H9 (cell line): ENCODE measurements around the gene FXYD4. TPM values are rescaled to one million over a fixed set of nuclear protein-coding genes. Genes with fewer than 3 reads are reported as not detected.
A peak's percentile ranks its signal among the peaks of the same experiment; 100 is the strongest.

Source experiments
- DNase-seq: peaks from one replicate; pipeline ENCODE4 v3.0.0-alpha.2; 2017
- H2AFZ ChIP-seq: one replicate; pipeline ENCODE4 v1.6.1; 2013; ENCODE audit warnings: mild to moderate bottlenecking, low read length, control low read depth, moderate library complexity
- H2AK5ac ChIP-seq: 2 replicates; pipeline ENCODE4 v1.6.1; 2013; ENCODE audit warnings: low read length, control low read depth, mixed read lengths; ENCODE audit not compliant: insufficient read length
- H2BK120ac ChIP-seq: one replicate; pipeline ENCODE4 v1.6.1; 2013; ENCODE audit warnings: low read depth, mild to moderate bottlenecking, low read length, control low read depth, inconsistent platforms; ENCODE audit not compliant: poor library complexity, severe bottlenecking
- H2BK12ac ChIP-seq: 2 replicates; pipeline ENCODE4 v1.6.1; 2013; ENCODE audit warnings: low read length, control low read depth, mixed read lengths, low read depth; ENCODE audit not compliant: insufficient read length
- H2BK15ac ChIP-seq: 2 replicates; pipeline ENCODE4 v1.6.1; 2013; ENCODE audit warnings: low read depth, low read length, control low read depth
- H2BK20ac ChIP-seq: one replicate; pipeline ENCODE4 v1.6.1; 2013; ENCODE audit warnings: low read depth, mild to moderate bottlenecking, low read length, control low read depth, inconsistent platforms; ENCODE audit not compliant: poor library complexity, severe bottlenecking
- H2BK5ac ChIP-seq: 2 replicates; pipeline ENCODE4 v1.6.1; 2013; ENCODE audit warnings: low read length, control low read depth, mixed read lengths; ENCODE audit not compliant: insufficient read length
- H3K14ac ChIP-seq: 2 replicates; pipeline ENCODE4 v1.6.1; 2013; ENCODE audit warnings: low read length, control low read depth; ENCODE audit not compliant: insufficient read depth
- H3K18ac ChIP-seq: 2 replicates; pipeline ENCODE4 v1.6.1; 2013; ENCODE audit warnings: low read depth, mild to moderate bottlenecking, mixed read lengths, low read length, control low read depth; ENCODE audit not compliant: insufficient read length
- H3K23ac ChIP-seq: 2 replicates; pipeline ENCODE4 v1.6.1; 2013; ENCODE audit warnings: low read length, control low read depth, mixed read lengths, low read depth; ENCODE audit not compliant: insufficient read length
- H3K23me2 ChIP-seq: 2 replicates; pipeline ENCODE4 v1.6.1; 2013; ENCODE audit warnings: low read depth, mild to moderate bottlenecking, mixed read lengths, low read length, control low read depth; ENCODE audit not compliant: insufficient read length, poor library complexity, severe bottlenecking
- H3K27ac ChIP-seq: 2 replicates; pipeline ENCODE4 v1.5.1; 2013; ENCODE audit warnings: low read length, control low read depth, mixed read lengths, low read depth; ENCODE audit not compliant: insufficient read length
- H3K27me3 ChIP-seq: 2 replicates; pipeline ENCODE4 v1.6.1; 2013; ENCODE audit warnings: low read length, control low read depth, inconsistent platforms; ENCODE audit not compliant: insufficient read depth
- H3K4ac ChIP-seq: 2 replicates; pipeline ENCODE4 v1.6.1; 2013; ENCODE audit warnings: low read depth, mild to moderate bottlenecking, control low read depth, inconsistent platforms, low read length, moderate library complexity
- H3K4me1 ChIP-seq: 2 replicates; pipeline ENCODE4 v1.6.1; 2013; ENCODE audit warnings: low read length, control low read depth, inconsistent platforms; ENCODE audit not compliant: insufficient read depth
- H3K4me2 ChIP-seq: 2 replicates; pipeline ENCODE4 v1.6.1; 2013; ENCODE audit warnings: low read length, control low read depth, mixed read lengths; ENCODE audit not compliant: insufficient read length, insufficient read depth
- H3K56ac ChIP-seq: 2 replicates; pipeline ENCODE4 v1.6.1; 2013; ENCODE audit warnings: low read depth, mild to moderate bottlenecking, mixed read lengths, low read length, control low read depth; ENCODE audit not compliant: insufficient read length
- H3K79me1 ChIP-seq: 2 replicates; pipeline ENCODE4 v1.6.1; 2013; ENCODE audit warnings: low read depth, mild to moderate bottlenecking, moderate library complexity, low read length, control low read depth, inconsistent platforms; ENCODE audit not compliant: insufficient read depth, poor library complexity, severe bottlenecking
- H3K79me2 ChIP-seq: 2 replicates; pipeline ENCODE4 v1.6.1; 2013; ENCODE audit warnings: low read length, control low read depth, inconsistent platforms; ENCODE audit not compliant: insufficient read depth
- H3K9ac ChIP-seq: 2 replicates; pipeline ENCODE4 v1.6.1; 2013; ENCODE audit warnings: low read length, control low read depth, mixed read lengths; ENCODE audit not compliant: insufficient read length; ENCODE audit errors: extremely low read depth
- H3K9me3 ChIP-seq: one replicate; pipeline ENCODE4 v1.6.1; 2013; ENCODE audit warnings: low read depth, low read length, inconsistent platforms; ENCODE audit not compliant: control insufficient read depth
- H3T11ph ChIP-seq: one replicate; pipeline ENCODE4 v1.6.1; 2013; ENCODE audit warnings: mild to moderate bottlenecking, low read length, control low read depth, inconsistent platforms
- H4K20me1 ChIP-seq: one replicate; pipeline ENCODE4 v1.6.1; 2013; ENCODE audit not compliant: control insufficient read depth, insufficient read length, insufficient read depth
- H4K5ac ChIP-seq: 2 replicates; pipeline ENCODE4 v1.6.1; 2013; ENCODE audit warnings: low read depth, mild to moderate bottlenecking, mixed read lengths, low read length, control low read depth; ENCODE audit not compliant: insufficient read length
- H4K8ac ChIP-seq: replicated peaks from 2 replicates; pipeline ENCODE4 v1.6.1; 2013; ENCODE audit warnings: low read length, control low read depth, mixed read lengths, low read depth; ENCODE audit not compliant: insufficient read length
- H4K91ac ChIP-seq: 2 replicates; pipeline ENCODE4 v1.6.1; 2013; ENCODE audit warnings: low read depth, mild to moderate bottlenecking, moderate library complexity, mixed read lengths, low read length, control low read depth; ENCODE audit not compliant: insufficient read length
- H3K27ac Mint-ChIP-seq, 3 experiments: 2 replicates in 2 of 3; 3 replicates in 1 of 3; pipeline ENCODE4 v1.8.0; 2020 to 2021; ENCODE audit warnings: mixed read lengths in 3 of 3, mild to moderate bottlenecking in 1 of 3, moderate library complexity in 1 of 3
- H3K27me3 Mint-ChIP-seq: 2 replicates; pipeline ENCODE4 v1.8.0; 2021; ENCODE audit warnings: low read depth, mild to moderate bottlenecking, moderate library complexity, mixed read lengths
- H3K36me3 Mint-ChIP-seq, 3 experiments: 2 replicates in 2 of 3; 3 replicates in 1 of 3; pipeline ENCODE4 v1.8.0; 2020 to 2021; ENCODE audit warnings: low read depth in 3 of 3, mixed read lengths in 3 of 3; ENCODE audit not compliant: insufficient read depth in 1 of 3
- H3K4me1 Mint-ChIP-seq, 2 experiments: 2 replicates each; pipeline ENCODE4 v1.8.0; 2020; ENCODE audit warnings: mixed read lengths in 2 of 2
- H3K4me3 Mint-ChIP-seq, 2 experiments: 2 replicates in 1 of 2; 3 replicates in 1 of 2; pipeline ENCODE4 v1.8.0; 2020 to 2021; ENCODE audit warnings: mild to moderate bottlenecking in 2 of 2, mixed read lengths in 2 of 2, moderate library complexity in 1 of 2
- H3K9me3 Mint-ChIP-seq, 2 experiments: 2 replicates in 1 of 2; 3 replicates in 1 of 2; pipeline ENCODE4 v1.8.0; 2020; ENCODE audit warnings: mild to moderate bottlenecking in 2 of 2, mixed read lengths in 2 of 2, moderate library complexity in 1 of 2
- WGBS: extraction: QIAGEN DNeasy Blood & Tissue Kit; methylation state at CpG from one replicate; pipeline ENCODE4 v1.1.7; 2013; ENCODE audit warnings: missing lambda C conversion rate, low lambda C conversion rate, mixed read lengths; ENCODE audit not compliant: insufficient read length; ENCODE audit errors: extremely low coverage; 5-methylcytosine and 5-hydroxymethylcytosine counted together
- total RNA-seq: library from RNA; stranded (reverse); gene quantifications from 2 replicates; pipeline ENCODE4 v1.2.1, GENCODE V29; 2021
- TF ChIP-seq, protein P1 (sequence below): fragments of 200-600 bp; sonication (generic); conservative IDR thresholded peaks from 3 replicates; pipeline ENCODE4 v1.8.0; 2021; ENCODE audit warnings: antibody characterized with exemption, mild to moderate bottlenecking

The FXYD4 gene
- total RNA-seq, 1 experiment from 2014 or later: not detected

DNA sequence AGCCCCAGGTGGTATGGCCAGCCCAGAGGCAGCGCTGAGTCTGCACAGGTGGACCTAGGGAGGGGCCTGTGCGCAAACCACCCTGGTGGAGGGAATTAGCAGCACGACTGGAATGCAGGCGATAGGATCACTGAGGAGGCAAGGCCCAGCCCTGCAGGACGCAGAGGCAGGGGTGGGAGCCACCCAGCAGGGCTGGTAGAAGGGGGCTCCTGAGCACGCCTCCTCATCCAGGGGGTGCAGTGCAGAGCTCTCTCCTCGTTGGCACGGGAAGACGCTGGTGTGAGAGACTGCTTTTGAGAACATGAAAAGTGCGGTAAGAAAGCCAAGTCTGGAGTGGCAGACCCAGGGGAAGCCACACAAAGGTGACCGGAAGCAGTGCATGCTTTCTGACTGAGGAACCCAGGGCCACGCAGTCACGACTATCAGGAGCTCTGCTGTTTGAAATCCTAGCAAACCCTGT lies 6.0 kb downstream of the FXYD4 start:
- Histone ChIP-seq H2BK20ac (no peak overlapping the region), H3K23me2 (no peaks in the 10 kb centered on the region)
- no peaks in the 10 kb centered on the region for H3K36me3 Mint-ChIP-seq

More for the DNA sequence above, 6.0 kb downstream of the FXYD4 start:
- H3K27me3 Mint-ChIP-seq: peaks cover 8% of the 10 kb centered on the region
- no peak overlapping the region for H2BK15ac ChIP-seq
- DNase-seq: peak; percentile 87
- no peak overlapping the region for H3K27ac ChIP-seq
- no peak overlapping the region for H3K56ac ChIP-seq
- no peak overlapping the region for H3K9ac ChIP-seq
- no peaks in the 10 kb centered on the region for H3K79me1 ChIP-seq
- no peak overlapping the region for H4K8ac ChIP-seq
- H3K27ac Mint-ChIP-seq: peak overlapping the region in 2 of 3 experiments; percentile 55 to 64; a peak in 2 of 7 replicates
- no peak overlapping the region for H4K5ac ChIP-seq
- no peaks in the 10 kb centered on the region for H3K9me3 ChIP-seq
- no peak overlapping the region for H3K4me2 ChIP-seq
- no peaks in the 10 kb centered on the region for H3K27me3 ChIP-seq
- H3K79me2 ChIP-seq: no peaks in the 10 kb centered on the region
- no peak overlapping the region for H3T11ph ChIP-seq
- H3K4me3 Mint-ChIP-seq: no peak overlapping the region
- TF ChIP-seq, protein P1, sequence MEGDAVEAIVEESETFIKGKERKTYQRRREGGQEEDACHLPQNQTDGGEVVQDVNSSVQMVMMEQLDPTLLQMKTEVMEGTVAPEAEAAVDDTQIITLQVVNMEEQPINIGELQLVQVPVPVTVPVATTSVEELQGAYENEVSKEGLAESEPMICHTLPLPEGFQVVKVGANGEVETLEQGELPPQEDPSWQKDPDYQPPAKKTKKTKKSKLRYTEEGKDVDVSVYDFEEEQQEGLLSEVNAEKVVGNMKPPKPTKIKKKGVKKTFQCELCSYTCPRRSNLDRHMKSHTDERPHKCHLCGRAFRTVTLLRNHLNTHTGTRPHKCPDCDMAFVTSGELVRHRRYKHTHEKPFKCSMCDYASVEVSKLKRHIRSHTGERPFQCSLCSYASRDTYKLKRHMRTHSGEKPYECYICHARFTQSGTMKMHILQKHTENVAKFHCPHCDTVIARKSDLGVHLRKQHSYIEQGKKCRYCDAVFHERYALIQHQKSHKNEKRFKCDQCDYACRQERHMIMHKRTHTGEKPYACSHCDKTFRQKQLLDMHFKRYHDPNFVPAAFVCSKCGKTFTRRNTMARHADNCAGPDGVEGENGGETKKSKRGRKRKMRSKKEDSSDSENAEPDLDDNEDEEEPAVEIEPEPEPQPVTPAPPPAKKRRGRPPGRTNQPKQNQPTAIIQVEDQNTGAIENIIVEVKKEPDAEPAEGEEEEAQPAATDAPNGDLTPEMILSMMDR: peak; percentile 66
- H3K23ac ChIP-seq: no peak overlapping the region
- H3K4me1 Mint-ChIP-seq: peaks cover 44 to 47% of the 10 kb centered on the region in 2 experiments
- no peak overlapping the region for H2AK5ac ChIP-seq
- H2AFZ ChIP-seq: no peak overlapping the region
- H3K14ac ChIP-seq: no peak overlapping the region
- H3K9me3 Mint-ChIP-seq: no peaks in the 10 kb centered on the region; a peak in 1 of 5 replicates
- no peaks in the 10 kb centered on the region for H3K4me1 ChIP-seq
- no peak overlapping the region for H2BK12ac ChIP-seq
- no peak overlapping the region for H3K18ac ChIP-seq
- no peak overlapping the region for H4K91ac ChIP-seq
- no peaks in the 10 kb centered on the region for H4K20me1 ChIP-seq
- H2BK5ac ChIP-seq: no peak overlapping the region
- H2BK120ac ChIP-seq: no peak overlapping the region
- no CpG with 5 or more reads among the region's 13 CpGs for WGBS
- no peak overlapping the region for H3K4ac ChIP-seq
